ENCODE results near the gene PFKFB2. TPM values are rescaled to one million over a fixed set of nuclear protein-coding genes. Genes with fewer than 3 reads are reported as not detected.

Gene PFKFB2
- total RNA-seq, 4 donors from 2014 or later: 4.0 to 16.1 (median 6.1) TPM

GRCh38 chr1:207049514-207049913 is 3.6 kb upstream of the PFKFB2 start:
- no peak for ATAC-seq (ENCODE audit: low FRiP score)

GRCh38 chr1:207049974-207050391 is 3.1 kb upstream of the PFKFB2 start:
- TF ChIP-seq CTCF (IDR thresholded peaks at IDR 0.05): peak in 1 of 3 donors; percentile 58
- ATAC-seq (ENCODE audit: low FRiP score): no peak
- DNase-seq (ENCODE audit: low spot score): no peak

More at GRCh38 chr1:207049514-207049913, 3.6 kb upstream of the PFKFB2 start:
- TF ChIP-seq CTCF (IDR thresholded peaks at IDR 0.05): no peak
- no peak for DNase-seq (ENCODE audit: low spot score)

- ATAC-seq (ENCODE audit: low FRiP score) (peak; percentile 50), DNase-seq (ENCODE audit: low spot score) (peak; percentile 87)
- TF ChIP-seq CTCF (IDR thresholded peaks at IDR 0.05): no peak
Observed at GRCh38 chr1:207050480-207051190, 2.4 kb upstream of the PFKFB2 start.

- ATAC-seq (ENCODE audit: low FRiP score): no peak
- no peak for DNase-seq (ENCODE audit: low spot score)
- TF ChIP-seq CTCF (IDR thresholded peaks at IDR 0.05): no peak
Observed at GRCh38 chr1:207051191-207051943, 1.7 kb upstream of the PFKFB2 start, which contains the start of gene YOD1. Gene YOD1 (minus strand): TSS chr1:207051208. CDS start chr1:207051030, 178 bp downstream.

GRCh38 chr1:207054491-207054890 is 1.4 kb downstream of the PFKFB2 start:
- DNase-seq (ENCODE audit: low spot score) (no peak), ATAC-seq (ENCODE audit: low FRiP score) (no peak)
- TF ChIP-seq CTCF (IDR thresholded peaks at IDR 0.05): no peak

GRCh38 chr1:207055386-207056001 is 2.4 kb downstream of the PFKFB2 start:
- ATAC-seq (ENCODE audit: low FRiP score) (no peak), DNase-seq (ENCODE audit: low spot score) (no peak)
- TF ChIP-seq CTCF (IDR thresholded peaks at IDR 0.05): no peak
